HG03025 (cell line): ENCODE measurements around the gene GCN1.
"Not testable (repeated sequence)": the region's sequence is repeated elsewhere in the genome, so short reads cannot be mapped to it uniquely, and the experiment has no call there.

Experiments used
- ATAC-seq: cut with Tn5 transposase; IDR thresholded peaks from one replicate; pipeline ENCODE4 v1.9.1; 2021; ENCODE audit warnings: mild to moderate bottlenecking, moderate library complexity; ENCODE audit not compliant: unreplicated experiment, low FRiP score

The GCN1 gene

GRCh38 chr12:120194534-120195395 is at the start of gene GCN1:
TSS of gene GCN1 (minus strand) at chr12:120194715. CDS start at chr12:120194697, 18 bp downstream.
- ATAC-seq, result peak; percentile 62

- no peak for ATAC-seq
Observed at GRCh38 chr12:120242971-120243699, 48.6 kb upstream of the GCN1 start.

- ATAC-seq, result no peak
Observed at GRCh38 chr12:120242275-120242799, 47.8 kb upstream of the GCN1 start.

GRCh38 chr12:120241561-120242274 is 47.2 kb upstream of the GCN1 start:
- ATAC-seq, result no peak

GRCh38 chr12:120240495-120240833 is 45.9 kb upstream of the GCN1 start:
- no peak for ATAC-seq

GRCh38 chr12:120239776-120240494 is 45.4 kb upstream of the GCN1 start:
- no peak for ATAC-seq

- no peak for ATAC-seq
Observed at GRCh38 chr12:120238839-120239445, 44.4 kb upstream of the GCN1 start.

- ATAC-seq, result no peak
Observed at GRCh38 chr12:120238217-120238616, 43.7 kb upstream of the GCN1 start.

GRCh38 chr12:120237360-120238171 is 43.1 kb upstream of the GCN1 start:
- ATAC-seq, result no peak

- not testable (repeated sequence) for ATAC-seq
Observed at GRCh38 chr12:120236809-120237208, 42.3 kb upstream of the GCN1 start.

GRCh38 chr12:120235369-120236323 is 41.1 kb upstream of the GCN1 start:
- no peak for ATAC-seq

GRCh38 chr12:120234643-120235368 is 40.3 kb upstream of the GCN1 start:
- no peak for ATAC-seq

- no peak for ATAC-seq
Observed at GRCh38 chr12:120231316-120232011, 36.9 kb upstream of the GCN1 start.

- no peak for ATAC-seq
Observed at GRCh38 chr12:120230974-120231315, 36.4 kb upstream of the GCN1 start.

GRCh38 chr12:120230326-120230973 is 35.9 kb upstream of the GCN1 start:
- no peak for ATAC-seq
